HG02571 (cell line): ENCODE data around the gene CDC25C.
"Not testable (repeated sequence)": the region's sequence is repeated elsewhere in the genome, so short reads cannot be mapped to it uniquely, and the experiment has no call there.

Experiments
- ATAC-seq: cut with Tn5 transposase; IDR thresholded peaks from one replicate; pipeline ENCODE4 v1.9.1; 2021; ENCODE audit warnings: mild to moderate bottlenecking, moderate library complexity; ENCODE audit not compliant: unreplicated experiment

Gene CDC25C

GRCh38 chr5:138282920-138283742, 48.5 kb downstream of the CDC25C start:
- no peak for ATAC-seq

- no peak for ATAC-seq
Observed at GRCh38 chr5:138280915-138281314, 50.7 kb downstream of the CDC25C start.

- no peak for ATAC-seq
Observed at GRCh38 chr5:138276402-138277054, 55.1 kb downstream of the CDC25C start.

GRCh38 chr5:138275895-138276294, 55.7 kb downstream of the CDC25C start:
- no peak for ATAC-seq

- ATAC-seq: no peak
Observed at GRCh38 chr5:138275379-138275782, 56.2 kb downstream of the CDC25C start.

- ATAC-seq: no peak
Observed at GRCh38 chr5:138274189-138274853, 57.3 kb downstream of the CDC25C start, which contains the start of gene GFRA3. GFRA3 (minus strand) TSS chr5:138274621; CDS start chr5:138274424, 197 bp downstream.

- no peak for ATAC-seq
Observed at GRCh38 chr5:138273834-138274188, 57.8 kb downstream of the CDC25C start.

GRCh38 chr5:138272681-138273080, 58.9 kb downstream of the CDC25C start:
- no peak for ATAC-seq

- no peak for ATAC-seq
Observed at GRCh38 chr5:138271281-138271680, 60.3 kb downstream of the CDC25C start.

- no peak for ATAC-seq
Observed at GRCh38 chr5:138264183-138264582, 67.4 kb downstream of the CDC25C start.

GRCh38 chr5:138263581-138263980, 68.0 kb downstream of the CDC25C start:
- ATAC-seq: no peak

- ATAC-seq: no peak
Observed at GRCh38 chr5:138258704-138259292, 72.8 kb downstream of the CDC25C start.

- ATAC-seq: no peak
Observed at GRCh38 chr5:138257583-138257982, 74.0 kb downstream of the CDC25C start.

- no peak for ATAC-seq
Observed at GRCh38 chr5:138252944-138253343, 78.7 kb downstream of the CDC25C start.

GRCh38 chr5:138247800-138248199, 83.8 kb downstream of the CDC25C start:
- not testable (repeated sequence) for ATAC-seq

- no peak for ATAC-seq
Observed at GRCh38 chr5:138246822-138247221, 84.8 kb downstream of the CDC25C start.

GRCh38 chr5:138246334-138246733, 85.3 kb downstream of the CDC25C start:
- ATAC-seq: no peak

GRCh38 chr5:138245717-138246116, 85.9 kb downstream of the CDC25C start:
- no peak for ATAC-seq

GRCh38 chr5:138243794-138244193, 87.8 kb downstream of the CDC25C start:
- no peak for ATAC-seq

- no peak for ATAC-seq
Observed at GRCh38 chr5:138241688-138242571, 89.7 kb downstream of the CDC25C start.
